DOHH2 (cell line): ENCODE results near the gene LRRC8B.

ENCODE experiments used
- CTCF ChIP-seq: fragments of 200-600 bp; sonication (generic); IDR thresholded peaks from one replicate; pipeline ENCODE4 v1.5.1; 2014; ENCODE audit warnings: antibody characterized with exemption, mild to moderate bottlenecking, low read depth, low read length; ENCODE audit not compliant: poor library complexity, severe bottlenecking
- EZH2phosphoT487 ChIP-seq: fragments of 200-600 bp; sonication (generic); IDR thresholded peaks from 2 replicates; pipeline ENCODE4 v1.6.1; 2017; ENCODE audit warnings: borderline replicate concordance, mild to moderate bottlenecking, antibody characterized with exemption, low read length, moderate library complexity, mixed read lengths

DNA sequence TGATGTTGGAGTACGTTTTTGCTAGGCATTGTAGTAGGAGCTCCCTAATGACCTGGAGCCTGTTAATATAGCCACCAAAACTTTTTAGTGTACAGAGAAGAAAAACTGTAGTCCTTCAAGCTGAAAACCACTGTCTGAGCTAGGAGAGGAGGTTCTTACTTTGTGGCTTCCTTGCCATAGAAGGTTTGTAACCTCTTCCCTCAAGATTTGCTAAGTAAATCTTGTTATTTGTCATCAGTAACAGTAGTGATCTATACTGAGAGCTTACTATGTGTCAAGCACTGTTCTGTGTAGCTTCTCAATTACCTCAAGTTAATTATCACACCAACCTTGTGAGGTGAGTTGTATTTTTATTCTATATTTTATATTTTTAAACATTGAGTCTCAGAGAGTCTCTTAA is 87.1 kb downstream of the LRRC8B start:
- TF ChIP-seq CTCF (no peak), EZH2phosphoT487 (no peak)
